Measurements from ENCODE around the gene E2F1.

The E2F1 gene

GRCh38 chr20:33686100-33686983 lies at the start of gene E2F1:
E2F1 (minus strand) TSS chr20:33686385; CDS start chr20:33686264, 121 bp downstream.
- peak within 1 kb of the TSS; percentile 72 for H3K4me3 ChIP-seq (ENCODE audit: low read depth, low read length)

GRCh38 chr20:33733654-33734576 lies 47.7 kb upstream of the E2F1 start:
- no peak overlapping the region for H3K4me3 ChIP-seq (ENCODE audit: low read depth, low read length)

GRCh38 chr20:33732166-33732970 lies 46.2 kb upstream of the E2F1 start:
- H3K4me3 ChIP-seq (ENCODE audit: low read depth, low read length), result peak overlapping the region; percentile 65

GRCh38 chr20:33731693-33732165 lies 45.5 kb upstream of the E2F1 start, which contains the start of gene ZNF341:
ZNF341 (plus strand) TSS chr20:33731996; CDS start chr20:33732022, 26 bp downstream.
- H3K4me3 ChIP-seq (ENCODE audit: low read depth, low read length), result peak within 1 kb of the TSS; percentile 65

- H3K4me3 ChIP-seq (ENCODE audit: low read depth, low read length), result peak overlapping the region; percentile 36
Observed at GRCh38 chr20:33730946-33731692, 44.9 kb upstream of the E2F1 start.

- H3K4me3 ChIP-seq (ENCODE audit: low read depth, low read length), result no peak overlapping the region
Observed at GRCh38 chr20:33729101-33729500, 42.9 kb upstream of the E2F1 start.

- no peak overlapping the region for H3K4me3 ChIP-seq (ENCODE audit: low read depth, low read length)
Observed at GRCh38 chr20:33728463-33728862, 42.3 kb upstream of the E2F1 start.

- no peak overlapping the region for H3K4me3 ChIP-seq (ENCODE audit: low read depth, low read length)
Observed at GRCh38 chr20:33727806-33728205, 41.6 kb upstream of the E2F1 start.

- H3K4me3 ChIP-seq (ENCODE audit: low read depth, low read length), result no peak overlapping the region
Observed at GRCh38 chr20:33727115-33727479, 40.9 kb upstream of the E2F1 start.

- no peak overlapping the region for H3K4me3 ChIP-seq (ENCODE audit: low read depth, low read length)
Observed at GRCh38 chr20:33725607-33726264, 39.6 kb upstream of the E2F1 start.

- H3K4me3 ChIP-seq (ENCODE audit: low read depth, low read length), result no peak overlapping the region
Observed at GRCh38 chr20:33724439-33725094, 38.4 kb upstream of the E2F1 start.

GRCh38 chr20:33721391-33722140 lies 35.4 kb upstream of the E2F1 start:
- H3K4me3 ChIP-seq (ENCODE audit: low read depth, low read length), result no peak overlapping the region

GRCh38 chr20:33719989-33720709 lies 34.0 kb upstream of the E2F1 start, which contains the start of gene PXMP4:
PXMP4 (minus strand) TSS chr20:33720310; CDS start chr20:33720207, 103 bp downstream.
- peak within 1 kb of the TSS; percentile 35 for H3K4me3 ChIP-seq (ENCODE audit: low read depth, low read length)

- peak overlapping the region; percentile 35 for H3K4me3 ChIP-seq (ENCODE audit: low read depth, low read length)
Observed at GRCh38 chr20:33719277-33719988, 33.2 kb upstream of the E2F1 start.

GRCh38 chr20:33716498-33716897 lies 30.3 kb upstream of the E2F1 start:
- no peak overlapping the region for H3K4me3 ChIP-seq (ENCODE audit: low read depth, low read length)

GRCh38 chr20:33713865-33714367 lies 27.7 kb upstream of the E2F1 start:
- no peak overlapping the region for H3K4me3 ChIP-seq (ENCODE audit: low read depth, low read length)

GRCh38 chr20:33711446-33711738 lies 25.2 kb upstream of the E2F1 start:
- no peak overlapping the region for H3K4me3 ChIP-seq (ENCODE audit: low read depth, low read length)

Data from iPS-11a (cell line).